ENCODE data around the gene P2RY8. TPM values are rescaled to one million over a fixed set of nuclear protein-coding genes. Genes with fewer than 3 reads are reported as not detected.

The P2RY8 gene
- total and polyA plus RNA-seq, 2 of the 4 experiments (the other 2 are of a cell fraction), result not detected

DNA sequence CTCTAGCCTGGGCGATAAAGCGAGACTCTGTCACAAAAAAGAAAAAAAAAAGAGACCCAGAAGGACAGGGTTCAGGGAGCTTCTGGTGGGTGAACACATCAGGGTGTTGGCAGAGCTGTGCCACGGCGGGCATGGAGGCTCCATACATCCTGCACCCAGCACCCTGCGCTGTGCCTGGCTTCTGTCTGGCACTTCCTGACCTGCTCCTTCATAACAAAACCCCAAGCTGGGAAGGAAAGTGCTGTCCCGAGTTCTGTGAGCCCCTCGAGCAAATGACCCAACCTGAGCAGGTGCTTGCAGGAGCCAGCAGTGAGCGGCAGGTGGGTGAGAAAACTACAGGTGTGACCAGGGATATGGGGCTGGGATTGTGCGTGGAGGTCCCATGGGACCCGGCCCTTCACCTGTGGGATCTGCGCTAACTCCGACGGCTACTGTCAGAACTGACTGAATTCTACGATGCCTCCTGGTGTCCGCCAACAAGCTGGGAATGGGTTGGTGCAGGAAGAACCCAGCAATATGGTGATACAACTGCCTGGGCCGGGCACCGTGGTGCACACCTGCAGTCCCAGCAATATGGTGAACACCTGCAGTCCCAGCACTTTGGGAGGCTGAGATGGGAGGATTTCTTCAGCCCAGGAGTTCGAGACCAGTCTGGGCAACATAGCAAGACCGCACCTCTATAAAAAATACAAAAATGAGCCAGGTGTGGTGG, 103.2 kb downstream of the P2RY8 start:
- intact Hi-C loops (cut with micrococcal nuclease) (no loop called here), dilution Hi-C loops (cut with HindIII; ENCODE audit: low sequenced_read_pairs, unreplicated experiment) (no loop called here), in situ Hi-C loops (cut with MboI; ENCODE audit: low sequenced_read_pairs) (no loop called here)
- Histone ChIP-seq H4K91ac (ENCODE audit: insufficient read depth, low read depth, low read length) (no peak overlapping the region), H3K56ac (ENCODE audit: extremely low read depth, insufficient read depth, low read length) (no peak overlapping the region), H3K9me3 (ENCODE audit: control insufficient read depth, insufficient read depth, low read length) (no peaks in the 10 kb centered on the region), H2BK120ac (ENCODE audit: low read depth, low read length) (no peak overlapping the region), H3K9me1 (ENCODE audit: insufficient read depth, low read length) (no peaks in the 10 kb centered on the region; the same call in 1 of the 2 replicates), H3K9ac (ENCODE audit: low read depth, low read length) (no peak overlapping the region), H4K8ac (ENCODE audit: low read depth in 2 of 2, low read length in 2 of 2) (no peak overlapping the region), H3K36me3 (ENCODE audit: control insufficient read depth, insufficient read depth, low read length) (peaks cover 30% of the 10 kb centered on the region), H4K5ac (ENCODE audit: low read depth, low read length) (no peak overlapping the region), H3K4me3 (ENCODE audit: insufficient read depth, low read depth, low read length) (no peak overlapping the region), H3K4me2 (ENCODE audit: low read depth, low read length) (no peak overlapping the region), H3K4ac (ENCODE audit: low read depth, low read length) (no peak overlapping the region), H3K18ac (ENCODE audit: low read depth, low read length) (no peak overlapping the region), H3K23ac (ENCODE audit: low read depth, low read length) (no peak overlapping the region), H4K20me1 (ENCODE audit: insufficient read depth, low read length) (no peaks in the 10 kb centered on the region; the same call in 1 of the 2 replicates), H2BK15ac (ENCODE audit: low read depth, low read length) (no peak overlapping the region), H2BK5ac (ENCODE audit: low read depth, low read length, poor library complexity, severe bottlenecking) (no peak overlapping the region), H3K27me3 (ENCODE audit: control insufficient read depth, insufficient read depth, low read length) (no peaks in the 10 kb centered on the region), H2AFZ (replicated peaks; ENCODE audit: low read length, poor library complexity) (no peak overlapping the region), H3K27ac (ENCODE audit: insufficient read depth, low read length) (no peak overlapping the region), H3K4me1 (ENCODE audit: control insufficient read depth, insufficient read depth, low read length) (no peaks in the 10 kb centered on the region), H2AK9ac (replicated peaks; ENCODE audit: low read depth, low read length, poor library complexity) (no peak overlapping the region), H2BK20ac (ENCODE audit: low read depth, low read length) (no peak overlapping the region), H3K79me1 (ENCODE audit: low read depth in 1 of 2, low read length in 2 of 2) (no peaks in the 10 kb centered on the region), H2AK5ac (ENCODE audit: low read depth, low read length) (no peak overlapping the region), H3K14ac (replicated peaks; ENCODE audit: low read depth, low read length) (no peak overlapping the region)
- CTCF ChIA-PET, result no interaction called here
- no TSS peak for BruUV-seq (replicated peaks)
- no peak for ATAC-seq (ENCODE audit: low read depth)
- no peak for TF ChIP-seq CEBPB (IDR thresholded peaks at IDR 0.05; ENCODE audit: low read depth, low read length)
- TF ChIP-seq, protein P1, sequence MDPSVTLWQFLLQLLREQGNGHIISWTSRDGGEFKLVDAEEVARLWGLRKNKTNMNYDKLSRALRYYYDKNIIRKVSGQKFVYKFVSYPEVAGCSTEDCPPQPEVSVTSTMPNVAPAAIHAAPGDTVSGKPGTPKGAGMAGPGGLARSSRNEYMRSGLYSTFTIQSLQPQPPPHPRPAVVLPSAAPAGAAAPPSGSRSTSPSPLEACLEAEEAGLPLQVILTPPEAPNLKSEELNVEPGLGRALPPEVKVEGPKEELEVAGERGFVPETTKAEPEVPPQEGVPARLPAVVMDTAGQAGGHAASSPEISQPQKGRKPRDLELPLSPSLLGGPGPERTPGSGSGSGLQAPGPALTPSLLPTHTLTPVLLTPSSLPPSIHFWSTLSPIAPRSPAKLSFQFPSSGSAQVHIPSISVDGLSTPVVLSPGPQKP (IDR thresholded peaks at IDR 0.05; ENCODE audit: borderline replicate concordance, low read depth, low read length), result no peak
- TF ChIP-seq RAD21 (IDR thresholded peaks at IDR 0.05; ENCODE audit: low read length), result no peak
- no peak for TF ChIP-seq CHD1 (IDR thresholded peaks at IDR 0.05; ENCODE audit: low read depth, low read length)
- TF ChIP-seq BHLHE40 (IDR thresholded peaks at IDR 0.05; ENCODE audit: low read depth, low read length), result no peak
- no peak for TF ChIP-seq SMC3 (IDR thresholded peaks at IDR 0.05; ENCODE audit: low read depth, low read length)
- no peak for TF ChIP-seq POLR2A (IDR thresholded peaks at IDR 0.05; ENCODE audit: low read depth, low read length)
- TF ChIP-seq MAFK (IDR thresholded peaks at IDR 0.05; ENCODE audit: low read depth, low read length), result no peak
- 100% methylated on average over 5 of the region's 19 CpGs; no CpG with 5 or more reads in 1 of the 2 experiments for WGBS, 2 experiments (ENCODE audit: extremely low coverage in 2 of 2, insufficient read length in 1 of 2)
- DNase-seq, result no peak
- POLR2A ChIA-PET (ENCODE audit: unreplicated experiment), result no interaction called here
